Ishikawa (cell line): ENCODE results near the gene MRPL1.

Experiments
- CEBPB ChIP-seq: IDR thresholded peaks from 2 replicates; pipeline ENCODE4 v1.6.1; 2012
- CREB1 ChIP-seq: IDR thresholded peaks from 2 replicates; pipeline ENCODE4 v1.6.1; 2012; ENCODE audit warnings: low read depth
- EGR1 ChIP-seq: IDR thresholded peaks from 2 replicates; pipeline ENCODE4 v1.6.1; 2012
- EP300 ChIP-seq: IDR thresholded peaks from 2 replicates; pipeline ENCODE4 v1.6.1; 2012; ENCODE audit warnings: borderline replicate concordance
- FOXM1 ChIP-seq: IDR thresholded peaks from 2 replicates; pipeline ENCODE4 v1.6.1; 2012; ENCODE audit warnings: low read depth, borderline replicate concordance
- NFIC ChIP-seq: IDR thresholded peaks from 2 replicates; pipeline ENCODE4 v1.6.1; 2012
- RAD21 ChIP-seq: IDR thresholded peaks from 2 replicates; pipeline ENCODE4 v1.6.1; 2012; ENCODE audit warnings: low read depth
- TAF1 ChIP-seq: IDR thresholded peaks from 2 replicates; pipeline ENCODE4 v1.6.1; 2012; ENCODE audit warnings: low read depth, mild to moderate bottlenecking
- TCF12 ChIP-seq: IDR thresholded peaks from 2 replicates; pipeline ENCODE4 v1.6.1; 2012; ENCODE audit warnings: low read depth
- TEAD4 ChIP-seq: IDR thresholded peaks from 2 replicates; pipeline ENCODE4 v1.6.1; 2012
- YY1 ChIP-seq: IDR thresholded peaks from 2 replicates; pipeline ENCODE4 v1.6.1; 2012; ENCODE audit warnings: low read depth
- ZBTB7A ChIP-seq: IDR thresholded peaks from 2 replicates; pipeline ENCODE4 v1.6.1; 2012; ENCODE audit warnings: low read depth
- TF ChIP-seq, protein P1 (sequence below): IDR thresholded peaks from 2 replicates; pipeline ENCODE4 v1.6.1; 2012
- TF ChIP-seq, protein P2 (sequence below): IDR thresholded peaks from 2 replicates; pipeline ENCODE4 v1.6.1; 2012; ENCODE audit warnings: low read depth, mild to moderate bottlenecking
- TF ChIP-seq, protein P3 (sequence below): IDR thresholded peaks from 2 replicates; pipeline ENCODE4 v1.6.1; 2012

The MRPL1 gene

DNA sequence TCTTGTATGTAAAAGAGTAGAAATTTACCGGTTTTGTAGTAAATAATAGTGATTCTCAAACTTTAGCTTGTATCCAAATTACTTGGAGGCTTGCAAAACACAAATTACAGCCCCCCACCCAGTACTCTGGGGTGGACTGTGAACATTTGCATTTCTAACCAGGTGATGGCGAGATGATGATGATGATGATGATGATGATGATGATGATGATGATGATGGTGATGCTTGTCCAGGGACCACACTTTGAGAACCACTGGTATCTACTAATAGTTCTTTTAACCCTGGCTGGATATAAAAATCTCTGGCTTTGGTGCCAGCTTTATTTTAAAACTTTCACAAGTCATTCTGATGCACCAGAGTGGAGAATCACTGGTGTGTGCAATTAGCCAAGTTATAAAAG is 96.3 kb downstream of the MRPL1 start:
- TF ChIP-seq FOXM1: no peak
- TF ChIP-seq EP300: no peak
- no peak for TF ChIP-seq NFIC
- TF ChIP-seq, protein P1, sequence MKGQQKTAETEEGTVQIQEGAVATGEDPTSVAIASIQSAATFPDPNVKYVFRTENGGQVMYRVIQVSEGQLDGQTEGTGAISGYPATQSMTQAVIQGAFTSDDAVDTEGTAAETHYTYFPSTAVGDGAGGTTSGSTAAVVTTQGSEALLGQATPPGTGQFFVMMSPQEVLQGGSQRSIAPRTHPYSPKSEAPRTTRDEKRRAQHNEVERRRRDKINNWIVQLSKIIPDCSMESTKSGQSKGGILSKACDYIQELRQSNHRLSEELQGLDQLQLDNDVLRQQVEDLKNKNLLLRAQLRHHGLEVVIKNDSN: no peak
- no peak for TF ChIP-seq YY1
- no peak for TF ChIP-seq TAF1
- TF ChIP-seq RAD21: no peak
- TF ChIP-seq ZBTB7A: no peak
- no peak for TF ChIP-seq EGR1
- TF ChIP-seq, protein P2, sequence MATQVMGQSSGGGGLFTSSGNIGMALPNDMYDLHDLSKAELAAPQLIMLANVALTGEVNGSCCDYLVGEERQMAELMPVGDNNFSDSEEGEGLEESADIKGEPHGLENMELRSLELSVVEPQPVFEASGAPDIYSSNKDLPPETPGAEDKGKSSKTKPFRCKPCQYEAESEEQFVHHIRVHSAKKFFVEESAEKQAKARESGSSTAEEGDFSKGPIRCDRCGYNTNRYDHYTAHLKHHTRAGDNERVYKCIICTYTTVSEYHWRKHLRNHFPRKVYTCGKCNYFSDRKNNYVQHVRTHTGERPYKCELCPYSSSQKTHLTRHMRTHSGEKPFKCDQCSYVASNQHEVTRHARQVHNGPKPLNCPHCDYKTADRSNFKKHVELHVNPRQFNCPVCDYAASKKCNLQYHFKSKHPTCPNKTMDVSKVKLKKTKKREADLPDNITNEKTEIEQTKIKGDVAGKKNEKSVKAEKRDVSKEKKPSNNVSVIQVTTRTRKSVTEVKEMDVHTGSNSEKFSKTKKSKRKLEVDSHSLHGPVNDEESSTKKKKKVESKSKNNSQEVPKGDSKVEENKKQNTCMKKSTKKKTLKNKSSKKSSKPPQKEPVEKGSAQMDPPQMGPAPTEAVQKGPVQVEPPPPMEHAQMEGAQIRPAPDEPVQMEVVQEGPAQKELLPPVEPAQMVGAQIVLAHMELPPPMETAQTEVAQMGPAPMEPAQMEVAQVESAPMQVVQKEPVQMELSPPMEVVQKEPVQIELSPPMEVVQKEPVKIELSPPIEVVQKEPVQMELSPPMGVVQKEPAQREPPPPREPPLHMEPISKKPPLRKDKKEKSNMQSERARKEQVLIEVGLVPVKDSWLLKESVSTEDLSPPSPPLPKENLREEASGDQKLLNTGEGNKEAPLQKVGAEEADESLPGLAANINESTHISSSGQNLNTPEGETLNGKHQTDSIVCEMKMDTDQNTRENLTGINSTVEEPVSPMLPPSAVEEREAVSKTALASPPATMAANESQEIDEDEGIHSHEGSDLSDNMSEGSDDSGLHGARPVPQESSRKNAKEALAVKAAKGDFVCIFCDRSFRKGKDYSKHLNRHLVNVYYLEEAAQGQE: no peak
- no peak for TF ChIP-seq CEBPB
- no peak for TF ChIP-seq CREB1

DNA sequence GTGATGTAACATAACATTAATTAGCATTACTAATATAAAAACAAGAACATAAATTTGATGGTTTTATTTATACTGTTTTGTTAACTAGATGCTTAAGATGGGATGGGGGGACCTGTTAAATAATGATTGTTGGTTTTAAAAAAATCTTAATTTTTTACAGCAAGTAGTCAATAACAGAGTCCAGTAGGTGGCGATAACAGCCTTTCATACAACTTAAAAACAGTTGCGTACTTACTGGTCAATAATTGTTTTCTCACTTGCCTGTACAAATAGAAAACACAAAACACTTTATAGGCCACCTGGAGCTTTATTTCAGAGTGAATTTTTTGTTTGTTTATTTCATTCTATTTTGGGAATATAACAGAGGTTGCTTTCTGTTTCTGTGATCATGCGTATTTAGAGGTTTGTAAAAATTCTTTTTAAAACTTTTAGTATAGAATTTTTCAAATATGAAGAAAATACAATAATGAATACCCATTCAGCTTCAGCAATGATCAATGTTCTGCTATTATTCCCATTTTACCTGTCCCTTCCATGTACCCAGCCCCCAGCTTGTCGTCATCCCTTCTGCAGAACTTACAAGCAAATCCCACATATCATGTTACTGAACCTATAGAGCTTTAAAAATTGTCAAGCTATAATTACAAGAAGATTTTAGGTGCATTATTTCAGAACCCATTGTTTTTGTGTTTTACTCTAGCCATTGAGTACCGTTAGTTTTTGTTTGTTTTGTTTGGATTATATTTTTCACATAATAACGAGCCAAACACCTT is 97.1 kb downstream of the MRPL1 start:
- TF ChIP-seq RAD21: peak; percentile 69
- TF ChIP-seq, protein P2: no peak

DNA sequence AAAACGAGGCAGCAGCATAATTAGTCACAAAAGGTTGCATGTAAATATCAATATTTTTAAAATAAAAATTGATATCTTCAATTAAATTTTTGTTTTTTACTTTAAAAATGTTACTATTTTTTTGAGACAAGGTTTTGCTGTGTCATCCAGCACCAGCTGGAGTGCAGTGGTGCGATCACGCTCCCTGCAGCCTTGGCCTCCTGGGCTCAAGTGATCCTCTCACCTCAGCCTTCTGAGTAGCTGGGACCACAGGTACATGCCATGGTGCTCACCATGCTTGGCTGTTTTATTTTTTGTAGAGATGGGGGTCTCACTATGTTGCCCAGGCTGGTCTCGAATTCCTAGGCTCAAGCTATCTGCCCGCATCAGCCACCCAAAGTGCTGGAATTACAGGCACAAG is 97.7 kb downstream of the MRPL1 start:
- TF ChIP-seq, protein P3, sequence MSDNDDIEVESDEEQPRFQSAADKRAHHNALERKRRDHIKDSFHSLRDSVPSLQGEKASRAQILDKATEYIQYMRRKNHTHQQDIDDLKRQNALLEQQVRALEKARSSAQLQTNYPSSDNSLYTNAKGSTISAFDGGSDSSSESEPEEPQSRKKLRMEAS: no peak
- TF ChIP-seq TAF1 (no peak), TEAD4 (no peak), CEBPB (no peak), EP300 (no peak), EGR1 (no peak), CREB1 (no peak), FOXM1 (no peak), YY1 (no peak), NFIC (no peak), RAD21 (no peak)
- TF ChIP-seq, protein P2: no peak
- TF ChIP-seq, protein P1: no peak

DNA sequence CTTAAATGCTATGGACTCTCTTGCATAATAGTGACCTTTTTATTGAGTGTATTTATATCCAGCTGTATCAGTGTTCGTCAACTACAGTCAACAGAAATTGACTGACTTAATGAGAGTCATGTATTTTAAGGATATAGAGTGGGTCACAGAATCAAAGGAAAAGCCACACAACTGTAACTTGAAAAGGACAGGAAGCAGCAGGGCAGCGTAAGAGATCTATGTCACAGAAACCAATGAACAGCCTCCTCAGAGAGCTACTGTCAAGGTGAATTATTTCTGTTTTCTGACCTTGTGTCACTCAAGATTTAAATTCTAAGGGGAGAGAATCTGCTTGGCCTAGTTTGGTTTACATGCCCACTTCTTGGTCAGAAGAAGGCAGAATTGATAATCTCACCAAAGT is 100.4 kb downstream of the MRPL1 start:
- no peak for TF ChIP-seq CEBPB
- TF ChIP-seq, protein P1: no peak
- no peak for TF ChIP-seq NFIC
- TF ChIP-seq, protein P3: no peak
- no peak for TF ChIP-seq EP300
- no peak for TF ChIP-seq EGR1
- TF ChIP-seq FOXM1: no peak
- TF ChIP-seq, protein P2: no peak
- no peak for TF ChIP-seq TCF12
- no peak for TF ChIP-seq TAF1
- TF ChIP-seq RAD21: no peak
- TF ChIP-seq YY1: no peak
- TF ChIP-seq TEAD4: no peak
- TF ChIP-seq CREB1: no peak
- TF ChIP-seq ZBTB7A: no peak
